HG02678 (cell line): ENCODE measurements around the gene ANKRD33B.

Experiments
- ATAC-seq: cut with Tn5 transposase; IDR thresholded peaks from one replicate; pipeline ENCODE4 v1.9.1; 2021; ENCODE audit warnings: mild to moderate bottlenecking, moderate library complexity; ENCODE audit not compliant: unreplicated experiment

The ANKRD33B gene

GRCh38 chr5:10671041-10672008 lies 107.5 kb downstream of the ANKRD33B start:
- ATAC-seq: no peak

DNA sequence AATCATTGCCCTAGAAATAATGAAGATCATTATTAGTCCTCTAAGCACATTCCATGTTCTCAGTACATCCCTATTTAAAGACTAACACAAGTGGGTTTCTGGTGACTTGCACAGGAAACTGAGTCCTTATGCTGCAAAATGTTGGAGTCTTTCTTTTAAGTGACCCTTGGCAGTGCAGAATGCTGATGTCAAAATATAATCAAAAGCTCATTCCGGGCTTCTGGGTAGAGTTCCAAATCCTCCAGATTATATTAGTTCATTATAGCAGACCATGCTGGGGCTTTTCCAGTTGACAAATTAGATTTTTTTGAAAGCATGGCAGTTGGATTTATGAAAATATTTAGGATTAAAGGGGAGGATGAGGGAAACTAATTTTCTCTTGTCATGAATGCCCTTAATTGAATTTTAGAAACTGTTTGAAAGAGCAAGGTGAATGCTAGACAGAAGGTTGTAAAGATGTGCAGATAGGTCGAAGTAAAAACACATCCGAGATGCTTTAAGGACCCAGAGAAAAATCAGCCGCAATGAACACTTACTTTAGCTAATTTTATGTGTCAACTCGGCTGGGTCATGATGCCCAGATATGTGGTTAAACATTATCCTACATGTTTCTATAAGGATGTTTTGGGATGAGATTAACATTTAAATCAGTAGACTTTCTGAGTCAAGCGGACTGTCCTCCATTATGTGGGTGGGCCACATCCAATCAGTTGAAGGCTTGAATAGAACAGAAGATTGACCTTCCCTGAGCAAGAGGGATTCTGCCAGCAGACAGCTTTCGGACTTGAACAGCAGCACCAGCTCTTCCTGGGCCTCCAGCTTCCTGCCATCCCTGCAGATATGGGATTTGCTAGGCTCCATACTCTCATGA lies 108.5 kb downstream of the ANKRD33B start:
- ATAC-seq: no peak

- ATAC-seq: no peak
Observed at GRCh38 chr5:10673017-10673389, 109.1 kb downstream of the ANKRD33B start.

DNA sequence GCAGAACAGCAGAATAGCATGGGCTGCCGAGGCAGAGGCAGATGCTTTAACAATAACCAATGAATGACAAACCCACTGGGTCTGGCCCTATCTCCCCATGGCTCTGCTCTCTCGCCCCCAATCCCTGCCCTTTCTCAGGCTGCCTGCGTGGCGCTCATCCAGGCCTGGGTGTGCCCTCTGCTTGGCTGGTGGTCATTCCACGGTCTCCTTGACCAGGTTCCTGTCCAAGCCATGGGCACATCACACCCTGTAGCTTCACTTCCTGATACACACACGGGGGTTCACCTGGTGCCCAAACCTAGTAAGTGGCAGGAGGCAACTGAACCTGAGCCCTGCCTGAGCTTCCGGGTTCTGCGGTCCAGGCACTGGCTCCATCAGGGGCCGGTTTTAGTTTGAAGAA lies 109.5 kb downstream of the ANKRD33B start:
- no peak for ATAC-seq

DNA sequence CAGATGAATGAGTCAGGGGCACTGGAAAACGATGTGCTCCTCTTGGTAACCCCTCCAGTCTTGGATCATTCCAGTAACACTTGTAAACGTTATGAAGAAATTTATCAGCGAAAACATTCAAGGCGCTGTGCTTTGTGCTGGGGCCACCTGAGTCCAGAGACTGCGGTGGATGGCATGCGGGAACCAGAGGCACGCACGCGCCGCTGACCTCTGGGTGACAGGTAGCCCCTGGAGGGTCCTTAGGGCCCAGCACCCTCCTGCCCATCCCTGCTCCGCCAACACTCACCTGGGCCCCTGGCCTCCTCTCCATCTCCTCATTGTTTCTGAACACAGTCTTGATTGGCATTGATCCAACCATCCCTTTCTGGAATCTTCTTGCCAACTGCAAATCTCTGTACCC lies 110.2 kb downstream of the ANKRD33B start:
- ATAC-seq: no peak

DNA sequence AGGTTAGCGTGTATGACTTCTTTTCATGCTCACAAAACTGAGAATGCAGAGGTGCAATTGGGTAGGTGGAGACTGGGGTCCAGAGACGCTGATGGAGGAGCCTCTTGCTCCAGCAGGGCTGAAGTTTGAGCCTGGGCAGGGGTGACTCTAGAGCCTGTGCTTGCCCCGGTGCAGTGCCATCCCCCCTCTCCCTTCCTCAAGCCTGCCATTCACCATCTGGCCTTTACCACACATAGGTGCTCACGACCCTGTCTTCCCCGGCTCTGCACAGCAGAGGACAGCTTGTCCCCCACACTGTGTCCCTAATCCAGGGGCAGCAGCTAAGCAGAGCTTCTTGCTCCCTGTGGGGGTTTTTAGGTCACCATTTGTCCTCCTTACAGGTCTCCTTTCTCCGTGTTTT lies 110.7 kb downstream of the ANKRD33B start:
- no peak for ATAC-seq

DNA sequence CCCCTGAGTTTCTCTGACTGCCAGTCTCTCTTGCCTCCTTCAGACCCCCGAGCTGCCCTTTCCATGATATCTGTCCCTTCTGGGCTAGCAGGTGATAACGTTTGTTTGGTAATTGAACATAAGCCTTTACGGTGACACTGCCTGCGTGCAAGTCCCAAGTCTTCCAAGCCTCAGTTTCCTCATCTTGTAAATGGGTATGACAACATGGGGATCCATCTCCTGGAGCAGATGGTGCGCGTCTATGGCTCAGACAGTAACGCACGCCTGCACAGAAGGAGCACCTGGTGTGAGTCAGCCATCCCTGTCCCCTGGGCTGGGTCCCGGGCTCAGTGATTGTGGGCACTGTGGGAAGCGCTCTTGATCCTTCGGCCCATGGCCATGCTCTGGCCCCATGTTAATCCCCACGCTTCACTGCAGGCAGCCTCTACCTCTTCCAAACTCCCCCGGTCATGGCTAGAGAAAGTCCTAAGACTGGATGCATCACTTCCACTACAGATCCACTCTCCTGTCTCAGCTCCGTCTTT lies 111.4 kb downstream of the ANKRD33B start:
- no peak for ATAC-seq

DNA sequence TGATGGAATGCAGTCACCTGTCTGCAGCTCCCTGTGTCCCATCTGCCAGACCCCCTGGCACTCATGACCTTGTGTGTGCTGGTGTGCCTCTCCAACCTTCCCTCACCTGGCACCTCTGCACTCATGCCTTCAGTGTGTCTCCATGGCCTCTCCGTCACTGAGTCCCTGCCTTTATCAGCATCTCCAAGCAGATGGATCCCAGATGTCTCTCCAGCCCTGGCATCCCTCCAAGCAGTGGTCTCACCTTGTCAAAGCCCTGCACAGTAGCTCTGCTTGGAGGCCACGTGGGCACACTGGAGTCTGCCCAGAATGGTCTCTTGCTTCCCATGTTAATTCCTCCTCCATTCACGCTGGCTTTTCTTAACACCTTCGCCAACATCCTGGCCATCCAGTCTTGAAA lies 112.4 kb downstream of the ANKRD33B start:
- no peak for ATAC-seq

DNA sequence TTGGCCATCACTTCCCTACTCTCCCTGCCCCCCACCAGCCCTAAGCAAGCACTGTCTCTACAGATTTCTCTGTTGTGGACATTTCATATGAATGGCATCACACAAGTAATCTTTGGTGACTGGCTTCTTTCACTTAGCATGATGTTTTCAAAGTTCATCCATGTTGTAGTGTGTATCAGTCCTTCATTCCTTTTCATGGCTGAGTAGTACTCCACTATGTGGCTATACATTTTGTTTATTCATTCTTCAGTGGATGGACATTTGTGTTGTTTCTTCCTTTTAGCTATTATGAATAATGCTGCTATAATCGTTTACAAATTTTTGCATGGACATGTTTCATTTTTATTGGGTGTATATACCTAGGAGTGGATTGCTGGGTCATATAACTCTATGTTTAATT lies 113.1 kb downstream of the ANKRD33B start:
- ATAC-seq: no peak

GRCh38 chr5:10677533-10677932 lies 113.7 kb downstream of the ANKRD33B start:
- ATAC-seq: no peak

DNA sequence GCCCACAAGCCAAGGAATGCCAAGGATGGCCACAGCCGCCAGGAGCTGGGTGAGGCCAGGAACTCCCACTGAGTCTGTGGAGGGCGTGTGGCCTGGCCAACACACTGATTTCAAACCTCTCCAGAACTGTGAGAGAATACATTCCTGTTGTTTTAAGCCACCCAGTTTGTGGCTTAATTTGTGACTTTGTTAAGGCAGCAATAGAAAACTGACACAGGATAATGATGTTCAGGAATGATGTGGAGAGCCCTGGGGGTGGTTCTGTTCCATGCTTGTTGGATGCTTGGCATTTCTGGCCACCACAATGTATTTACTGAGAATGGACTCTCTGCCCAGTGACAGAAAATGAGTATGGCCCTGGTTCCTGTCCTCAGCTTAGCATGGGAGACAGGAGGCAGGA lies 114.4 kb downstream of the ANKRD33B start:
- no peak for ATAC-seq

GRCh38 chr5:10679336-10679988 lies 115.6 kb downstream of the ANKRD33B start:
- ATAC-seq: no peak

DNA sequence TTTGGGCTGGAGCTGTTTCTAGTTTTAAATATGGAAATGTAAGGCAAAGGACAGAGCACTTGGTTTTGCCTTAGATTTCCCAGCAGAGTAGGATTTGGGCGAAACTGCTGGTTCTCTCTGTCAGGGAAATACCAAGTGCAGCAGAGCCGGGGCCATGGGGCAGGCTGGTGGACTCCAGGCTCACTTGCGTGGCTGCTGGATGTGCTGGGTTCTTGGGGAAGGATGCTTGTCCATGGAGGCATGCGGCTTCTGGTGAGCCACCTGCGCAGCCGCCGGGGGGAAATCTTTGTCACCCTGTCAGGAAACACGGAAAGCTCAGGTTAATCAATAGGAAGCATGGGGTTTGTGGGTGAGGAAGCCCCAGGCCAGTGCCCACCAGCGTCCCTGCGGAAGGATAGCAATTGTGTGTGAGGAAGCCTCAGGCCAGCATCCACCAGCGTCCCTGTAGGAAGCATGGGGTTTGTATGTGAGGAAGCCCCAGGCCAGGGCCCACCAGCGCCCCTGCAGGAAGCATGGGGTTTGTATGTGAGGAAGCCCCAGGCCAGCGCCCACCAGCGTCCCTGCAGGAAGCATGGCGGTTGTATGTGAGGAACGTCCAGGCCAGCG lies 117.1 kb downstream of the ANKRD33B start:
- ATAC-seq: no peak

GRCh38 chr5:10681731-10682679 lies 118.1 kb downstream of the ANKRD33B start:
- no peak for ATAC-seq

GRCh38 chr5:10682801-10683525 lies 119.1 kb downstream of the ANKRD33B start:
- no peak for ATAC-seq

DNA sequence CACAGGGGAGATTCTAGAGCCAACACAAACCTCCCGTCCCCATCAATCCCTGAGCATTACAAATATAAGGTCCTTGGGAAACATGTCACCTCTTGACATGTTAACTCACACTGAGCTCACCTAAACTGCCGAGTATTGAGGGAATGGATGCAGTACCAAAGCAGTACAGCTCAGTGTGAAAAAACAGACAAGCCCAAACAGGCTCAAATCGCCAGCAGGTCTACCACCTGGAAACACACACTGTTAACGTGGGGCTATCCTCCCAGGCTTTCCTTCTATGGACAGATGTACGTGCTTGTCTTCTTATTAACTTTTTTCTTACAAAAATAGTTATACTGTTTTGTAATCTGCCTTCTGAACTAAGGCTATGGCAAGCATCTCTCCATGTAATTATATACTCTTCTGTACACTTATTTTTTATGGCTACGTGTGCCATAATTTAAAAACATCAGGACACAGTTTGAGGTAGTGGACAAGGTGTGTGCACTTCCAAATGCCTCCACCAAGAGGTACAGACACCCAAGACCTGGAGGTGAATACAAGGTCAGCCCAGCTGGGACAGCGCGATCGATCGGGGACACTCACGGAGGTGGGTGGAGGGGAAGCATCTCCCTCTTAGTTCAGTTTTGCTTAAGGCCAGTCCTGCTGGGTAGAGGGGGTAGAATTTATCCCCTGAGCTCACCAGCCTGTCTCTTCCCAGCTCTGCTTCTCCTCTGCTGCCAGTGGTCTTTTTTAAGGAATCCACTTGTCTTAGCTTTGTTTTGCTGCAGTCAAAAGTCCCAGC lies 120.6 kb downstream of the ANKRD33B start:
- ATAC-seq: peak; percentile 35

GRCh38 chr5:10685115-10685521 lies 121.2 kb downstream of the ANKRD33B start:
- ATAC-seq: peak; percentile 73

DNA sequence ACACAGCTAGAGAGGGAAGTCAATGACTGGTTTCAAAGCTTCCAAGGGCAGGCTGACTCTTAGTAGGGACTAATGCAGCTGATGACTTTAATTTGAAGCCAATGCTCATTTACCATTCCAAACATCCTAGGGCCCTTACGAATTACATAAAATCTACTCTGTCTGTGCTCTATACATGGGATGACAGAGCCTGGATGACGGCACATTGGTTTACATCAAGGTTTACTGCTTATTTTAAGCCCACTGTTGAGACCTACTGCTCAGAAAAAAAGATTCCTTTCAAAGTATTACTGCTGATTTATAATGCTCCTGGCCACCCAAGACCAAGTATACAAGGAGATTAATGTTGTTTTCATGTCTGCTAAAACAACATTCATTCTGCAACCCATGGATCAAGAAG lies 123.0 kb downstream of the ANKRD33B start:
- no peak for ATAC-seq
